H1 (cell line): Measurements from ENCODE around the gene MAP6. TPM values are rescaled to one million over a fixed set of nuclear protein-coding genes. Genes with fewer than 3 reads are reported as not detected.

ENCODE experiments used
- CTCF ChIA-PET: fragments of 300-600 bp; sonication (Branson Sonifier 250); formaldehyde crosslinking; loops from one replicate; lab custom pipeline; 2021; ENCODE audit not compliant: partially characterized antibody; lab: Charles Lee
- POLR2A ChIA-PET: fragments of 300-600 bp; sonication (Branson Sonifier 250); formaldehyde crosslinking; loops from one replicate; lab custom pipeline; 2021; ENCODE audit warnings: inconsistent platforms; ENCODE audit not compliant: partially characterized antibody; lab: Charles Lee
- DNase-seq, 2 experiments: peaks; one replicate each; pipeline versions ENCODE4 v3.0.0 to v3.0.0-alpha.2; 2010 to 2022; ENCODE audit warnings: low spot score in 2 of 2, low read depth in 1 of 2, mixed read lengths in 1 of 2
- FAIRE-seq: peaks from 2 replicates; lab custom pipeline; 2011; peaks lifted over from hg19 to GRCh38; lab: Jason Lieb, UNC
- H2AFZ ChIP-seq: 2 replicates; pipeline ENCODE4 v1.8.1; 2012; ENCODE audit warnings: low read length, inconsistent platforms
- H2AK5ac ChIP-seq: 2 replicates; pipeline ENCODE4 v1.6.1; 2013; ENCODE audit warnings: low read depth, low read length
- H2BK120ac ChIP-seq: replicated peaks from 2 replicates; pipeline ENCODE3; 2013; ENCODE audit warnings: low read depth, low read length, inconsistent platforms
- H2BK12ac ChIP-seq: 2 replicates; pipeline ENCODE4 v1.6.1; 2013; ENCODE audit warnings: low read depth, low read length
- H2BK15ac ChIP-seq: 2 replicates; pipeline ENCODE4 v1.6.1; 2013; ENCODE audit warnings: low read length
- H2BK20ac ChIP-seq: 2 replicates; pipeline ENCODE4 v1.6.1; 2013; ENCODE audit warnings: low read length
- H2BK5ac ChIP-seq: 2 replicates; pipeline ENCODE4 v1.6.1; 2013; ENCODE audit warnings: low read depth, low read length
- H3K14ac ChIP-seq: 2 replicates; pipeline ENCODE4 v1.6.1; 2013; ENCODE audit warnings: inconsistent platforms; ENCODE audit not compliant: insufficient read length
- H3K18ac ChIP-seq: 2 replicates; pipeline ENCODE4 v1.6.1; 2013; ENCODE audit warnings: low read length; ENCODE audit errors: extremely low read depth
- H3K23ac ChIP-seq: 2 replicates; pipeline ENCODE4 v1.6.1; 2013; ENCODE audit warnings: inconsistent platforms; ENCODE audit not compliant: insufficient read length
- H3K23me2 ChIP-seq: 2 replicates; pipeline ENCODE4 v1.6.1; 2013; ENCODE audit warnings: low read depth, low read length
- H3K27ac ChIP-seq: 2 replicates; pipeline ENCODE4 v1.6.1; 2011; ENCODE audit warnings: low read depth, low read length, inconsistent platforms
- H3K27me3 ChIP-seq, 4 experiments: replicated peaks in 1 of 4; 1 replicate in 1 of 4; 2 replicates in 3 of 4; pipeline versions ENCODE4 v1.6.1 to v1.8.1; 2011 to 2013; ENCODE audit warnings: low read length in 3 of 4, mild to moderate bottlenecking in 3 of 4, inconsistent platforms in 2 of 4, mixed read lengths in 2 of 4, moderate library complexity in 1 of 4; ENCODE audit not compliant: control insufficient read depth in 3 of 4, insufficient read depth in 3 of 4; ENCODE audit errors: extremely low read depth in 1 of 4
- H3K36me3 ChIP-seq, 4 experiments: 2 replicates each; pipeline versions ENCODE4 v1.6.1 to v1.8.1; 2011 to 2013; ENCODE audit warnings: mild to moderate bottlenecking in 4 of 4, low read length in 3 of 4, moderate library complexity in 2 of 4, control low read depth in 1 of 4, inconsistent platforms in 1 of 4; ENCODE audit not compliant: insufficient read depth in 4 of 4, control insufficient read depth in 2 of 4
- H3K4ac ChIP-seq: replicated peaks from 2 replicates; pipeline ENCODE3; 2013; ENCODE audit warnings: low read length, low read depth, mixed read lengths, inconsistent platforms; ENCODE audit not compliant: insufficient read length
- H3K4me1 ChIP-seq, 4 experiments: replicated peaks in 1 of 4; 1 replicate in 1 of 4; 2 replicates in 3 of 4; pipeline versions ENCODE4 v1.6.1 to v1.8.1; 2011 to 2013; ENCODE audit warnings: low read length in 3 of 4, inconsistent platforms in 2 of 4, mixed read lengths in 1 of 4; ENCODE audit not compliant: insufficient read depth in 4 of 4, control insufficient read depth in 3 of 4
- H3K4me2 ChIP-seq, 2 experiments: 2 replicates each; pipeline versions ENCODE4 v1.6.1 to v1.8.1; 2011 to 2013; ENCODE audit warnings: low read depth in 2 of 2, low read length in 2 of 2, control low read depth in 1 of 2, inconsistent platforms in 1 of 2, mild to moderate bottlenecking in 1 of 2; ENCODE audit not compliant: insufficient read depth in 1 of 2
- H3K4me3 ChIP-seq, 4 experiments: fragments of 200-600, 300-600 bp in 1 of 4; sonication (generic), shearing (Covaris generic), sonication (Bioruptor Twin) in 1 of 4; 2 replicates each; pipeline versions ENCODE4 v1.5.1 to v1.8.1; 2011 to 2016; ENCODE audit warnings: low read length in 4 of 4, low read depth in 3 of 4, control low read depth in 2 of 4, inconsistent platforms in 2 of 4, mild to moderate bottlenecking in 2 of 4, mixed read lengths in 1 of 4, moderate library complexity in 1 of 4; ENCODE audit not compliant: insufficient read depth in 2 of 4; ENCODE audit errors: extremely low read depth in 1 of 4
- H3K56ac ChIP-seq: replicated peaks from 2 replicates; pipeline ENCODE3; 2013; ENCODE audit warnings: low read depth, mild to moderate bottlenecking, mixed read lengths, low read length, inconsistent platforms; ENCODE audit not compliant: insufficient read length
- H3K79me1 ChIP-seq: 2 replicates; pipeline ENCODE4 v1.6.1; 2013; ENCODE audit warnings: low read depth, low read length, control low read depth
- H3K79me2 ChIP-seq, 2 experiments: 2 replicates each; pipeline versions ENCODE4 v1.6.1 to v1.8.1; 2012 to 2013; ENCODE audit warnings: low read length in 2 of 2, mild to moderate bottlenecking in 2 of 2, inconsistent platforms in 1 of 2; ENCODE audit not compliant: insufficient read depth in 2 of 2, control insufficient read depth in 1 of 2
- H3K9ac ChIP-seq, 4 experiments: replicated peaks in 1 of 4; 1 replicate in 1 of 4; 2 replicates in 3 of 4; pipeline versions ENCODE4 v1.6.1 to v1.8.1; 2011 to 2013; ENCODE audit warnings: low read depth in 3 of 4, low read length in 3 of 4, control low read depth in 2 of 4, mild to moderate bottlenecking in 2 of 4, moderate library complexity in 2 of 4, inconsistent platforms in 1 of 4; ENCODE audit errors: extremely low read depth in 1 of 4
- H3K9me3 ChIP-seq, 2 experiments: 2 replicates each; pipeline versions ENCODE4 v1.6.1 to v1.8.1; 2012 to 2013; ENCODE audit warnings: mild to moderate bottlenecking in 2 of 2, moderate library complexity in 2 of 2, control low read depth in 1 of 2, inconsistent platforms in 1 of 2, low read depth in 1 of 2, low read length in 1 of 2, mixed read lengths in 1 of 2; ENCODE audit not compliant: insufficient read depth in 2 of 2
- H4K20me1 ChIP-seq, 2 experiments: replicated peaks in 1 of 2; 2 replicates each; pipeline versions ENCODE3 to v1.8.1; 2011 to 2013; ENCODE audit warnings: inconsistent platforms in 2 of 2, low read length in 2 of 2, mild to moderate bottlenecking in 1 of 2; ENCODE audit not compliant: insufficient read depth in 2 of 2, control insufficient read depth in 1 of 2
- H4K5ac ChIP-seq: 2 replicates; pipeline ENCODE4 v1.6.1; 2013; ENCODE audit warnings: low read length, low read depth, mixed read lengths, inconsistent platforms; ENCODE audit not compliant: insufficient read length
- H4K8ac ChIP-seq: 2 replicates; pipeline ENCODE4 v1.8.0; 2013; ENCODE audit warnings: mild to moderate bottlenecking, moderate library complexity, low read length, inconsistent platforms; ENCODE audit not compliant: insufficient read depth; ENCODE audit errors: extremely low read depth
- H4K91ac ChIP-seq: replicated peaks from 2 replicates; pipeline ENCODE3; 2013; ENCODE audit warnings: low read length, mixed read lengths, inconsistent platforms; ENCODE audit not compliant: insufficient read length
- CREB1 ChIP-seq: IDR thresholded peaks from 2 replicates; pipeline ENCODE4 v1.6.1; 2012; ENCODE audit warnings: inconsistent platforms
- EGR1 ChIP-seq: IDR thresholded peaks from 2 replicates; pipeline ENCODE4 v1.6.1; 2011; ENCODE audit warnings: low read depth, low read length, borderline replicate concordance
- KDM1A ChIP-seq: fragments of 200-600, 300-600 bp; sonication (generic); IDR thresholded peaks from 2 replicates; pipeline ENCODE4 v1.7.1; 2016; ENCODE audit warnings: mild to moderate bottlenecking, low read length, borderline replicate concordance
- RAD21 ChIP-seq, 2 experiments: IDR thresholded peaks in 1 of 2; conservative IDR thresholded peaks in 1 of 2; 2 replicates each; pipeline ENCODE4 v1.6.1; 2011; ENCODE audit warnings: low read depth in 2 of 2, low read length in 2 of 2, improper control_type of control experiment in 1 of 2, inconsistent platforms in 1 of 2, mild to moderate bottlenecking in 1 of 2, moderate library complexity in 1 of 2
- RXRA ChIP-seq: IDR thresholded peaks from 2 replicates; pipeline ENCODE4 v1.6.1; 2011; ENCODE audit warnings: low read depth, mild to moderate bottlenecking, low read length, moderate library complexity; ENCODE audit not compliant: insufficient read depth
- SIRT6 ChIP-seq: IDR thresholded peaks from one replicate; pipeline ENCODE4 v1.7.1; 2012; ENCODE audit warnings: low read length, inconsistent platforms
- SIX5 ChIP-seq: IDR thresholded peaks from 2 replicates; pipeline ENCODE4 v1.6.1; 2011; ENCODE audit warnings: mild to moderate bottlenecking, low read depth, low read length
- TEAD4 ChIP-seq: IDR thresholded peaks from 2 replicates; pipeline ENCODE4 v1.6.1; 2012; ENCODE audit warnings: low read depth, low read length, inconsistent platforms, mixed read lengths
- YY1 ChIP-seq: IDR thresholded peaks from 2 replicates; pipeline ENCODE4 v1.6.1; 2011; ENCODE audit warnings: low read depth, mild to moderate bottlenecking, low read length
- WGBS, 2 experiments: shearing (Covaris generic) in 1 of 2; methylation state at CpG; one replicate each; pipeline versions ENCODE4 v1.1.6 to v1.1.7; 2013 to 2015; ENCODE audit warnings: low lambda C conversion rate in 2 of 2, mixed read lengths in 2 of 2, inconsistent platforms in 1 of 2, low coverage in 1 of 2, missing lambda C conversion rate in 1 of 2; ENCODE audit not compliant: insufficient replicate concordance in 2 of 2, insufficient coverage in 1 of 2, insufficient read length in 1 of 2; ENCODE audit errors: extremely low coverage in 1 of 2, missing lambda C conversion rate in 1 of 2; 5-methylcytosine and 5-hydroxymethylcytosine counted together
- polyA plus RNA-seq, 7 experiments: library from polyadenylated mRNA; depleted of rRNA in 3 of 7; stranded (reverse) in 5 of 7; unstranded in 2 of 7; fragments of >200 nt in 5 of 7; fragments of 200-250 nt in 2 of 7; gene quantifications; 1 replicate in 5 of 7; 2 replicates in 1 of 7; 4 replicates in 1 of 7; pipeline versions ENCODE4 v1.2.1 to v1.2.3, GENCODE V29; 2011 to 2013; ENCODE audit warnings: missing spikeins in 2 of 7, mixed read lengths in 2 of 7
- total RNA-seq: library from RNA; stranded (reverse); fragmentation: NEBNext Ultra II Directional; extraction: Animal tissue kit (Norgen Biotek cat#: 25700); gene quantifications from 2 replicates; pipeline ENCODE4 v1.2.1, GENCODE V29; 2021

MAP6 gene
- total and polyA plus RNA-seq, 2 of the 8 experiments (the other 6 are each of a cell fraction or from before 2014, with no cell fraction given): 0.54 to 0.89 TPM

DNA sequence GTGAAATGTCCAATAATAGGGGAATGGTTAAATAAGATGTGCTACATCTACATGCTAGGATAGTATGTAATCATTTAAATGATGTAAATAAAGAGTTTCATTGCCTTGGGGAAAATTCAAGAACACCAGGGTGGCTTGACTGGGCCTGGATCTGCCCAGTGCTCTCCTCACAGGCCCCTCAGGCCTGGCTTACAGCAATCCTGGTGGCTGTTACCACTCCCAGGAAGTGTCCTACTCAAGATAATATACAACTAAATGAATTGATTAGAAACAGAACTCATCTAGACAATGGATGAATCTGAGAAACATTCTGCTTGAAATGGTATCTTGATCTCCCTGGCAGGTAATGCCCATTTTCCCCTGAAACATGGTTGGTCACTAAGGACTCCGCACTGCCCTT lies 30.8 kb downstream of the MAP6 start:
- no peak overlapping the region for H2BK120ac ChIP-seq
- no peak overlapping the region for H2BK5ac ChIP-seq
- no peak overlapping the region for H3K23ac ChIP-seq
- no peak for FAIRE-seq
- H4K91ac ChIP-seq: no peak overlapping the region
- H3K27me3 ChIP-seq: no peaks in the 10 kb centered on the region; a peak in 1 of 7 replicates
- no peak overlapping the region for H2BK15ac ChIP-seq
- ChIA-PET CTCF (interaction anchor here (1.1 kb wide), 1 partner anchor 42 kb away, joined by 4 read pairs; no protein-coding TSS in a partner anchor), POLR2A (interaction anchor here (0.5 kb wide), 1 partner anchor 740 kb away, joined by 4 read pairs; no protein-coding TSS in a partner anchor)
- H3K56ac ChIP-seq: no peak overlapping the region
- H4K5ac ChIP-seq: no peak overlapping the region
- no peak overlapping the region for H3K4me3 ChIP-seq
- H2BK12ac ChIP-seq: no peak overlapping the region
- H3K4me1 ChIP-seq: peaks cover 0 to 6% (median 0%) of the 10 kb centered on the region in 4 experiments; a peak in 2 of 7 replicates
- no peaks in the 10 kb centered on the region for H3K23me2 ChIP-seq
- H3K4ac ChIP-seq: no peak overlapping the region
- no peak overlapping the region for H3K4me2 ChIP-seq
- H3K14ac ChIP-seq: no peak overlapping the region
- H2AK5ac ChIP-seq: no peak overlapping the region
- 94% methylated on average over 1 of the region's 1 CpG; no CpG with 5 or more reads in 1 of the 2 experiments for WGBS, 2 experiments
- H2BK20ac ChIP-seq: no peak overlapping the region
- no peaks in the 10 kb centered on the region for H3K79me2 ChIP-seq
- no peak overlapping the region for H4K8ac ChIP-seq
- no peak for DNase-seq
- no peak overlapping the region for H3K9ac ChIP-seq
- no peaks in the 10 kb centered on the region for H3K79me1 ChIP-seq
- H3K27ac ChIP-seq: no peak overlapping the region
- H4K20me1 ChIP-seq: no peaks in the 10 kb centered on the region
- H2AFZ ChIP-seq: no peak overlapping the region
- no peaks in the 10 kb centered on the region for H3K36me3 ChIP-seq
- no peak for TF ChIP-seq RXRA
- no peak for TF ChIP-seq YY1
- no peak for TF ChIP-seq SIRT6
- no peak for TF ChIP-seq EGR1
- no peak for TF ChIP-seq CREB1
- TF ChIP-seq SIX5: no peak
- TF ChIP-seq KDM1A: no peak
- TF ChIP-seq TEAD4: no peak
- no peak for TF ChIP-seq RAD21 (IDR thresholded peaks at IDR 0.05 in 1 of 2, conservative IDR thresholded peaks at IDR 0.05 in 1 of 2; ENCODE audit: low read depth in 2 of 2, low read length in 2 of 2)
- H3K18ac ChIP-seq: no peak overlapping the region
- no peaks in the 10 kb centered on the region for H3K9me3 ChIP-seq
